Endothelial cell of umbilical vein (primary cell): ENCODE results near the gene APOBEC3F. TPM values are rescaled to one million over a fixed set of nuclear protein-coding genes. Genes with fewer than 3 reads are reported as not detected.

Source experiments
- BruUV-seq: library from RNA; stranded (reverse); fragments of 400-500 nt; replicated peaks from 2 replicates; lab custom pipeline; 2021; lab: Mats Ljungman, UMichigan
- CTCF ChIA-PET: fragments of 300-600, 350-600 bp; sonication (Branson Sonifier 250); formaldehyde crosslinking; loops from one replicate; lab custom pipeline; 2021; ENCODE audit warnings: antibody characterized with exemption, inconsistent platforms; lab: Charles Lee
- POLR2A ChIA-PET: fragments of 300-600, 350-600 bp; sonication (Branson Sonifier 250); formaldehyde crosslinking; loops from one replicate; lab custom pipeline; 2021; ENCODE audit warnings: antibody characterized with exemption, inconsistent platforms; lab: Charles Lee
- DNase-seq: peaks from one replicate; pipeline ENCODE4 v3.0.0-alpha.2; 2011; ENCODE audit warnings: low read depth, low spot score
- FAIRE-seq: peaks from 2 replicates; lab custom pipeline; 2011; peaks lifted over from hg19 to GRCh38; lab: Jason Lieb, UNC
- H2AFZ ChIP-seq: 2 replicates; pipeline ENCODE4 v1.6.0; 2012; ENCODE audit warnings: low read depth, low read length, control low read depth, inconsistent platforms
- H3K27ac ChIP-seq: 2 replicates; pipeline ENCODE4 v1.5.1; 2011; ENCODE audit warnings: low read depth, mild to moderate bottlenecking, control low read depth, low read length, moderate library complexity; ENCODE audit not compliant: insufficient read depth
- H3K27me3 ChIP-seq, 2 experiments: 2 replicates each; pipeline versions ENCODE4 v1.6.0 to v1.6.1; 2011; ENCODE audit warnings: low read length in 2 of 2, mixed read lengths in 1 of 2; ENCODE audit not compliant: control insufficient read depth in 2 of 2, insufficient read depth in 2 of 2
- H3K36me3 ChIP-seq, 2 experiments: 2 replicates in 1 of 2; 3 replicates in 1 of 2; pipeline ENCODE4 v1.5.1; 2011; ENCODE audit warnings: low read length in 2 of 2, mild to moderate bottlenecking in 1 of 2, moderate library complexity in 1 of 2; ENCODE audit not compliant: control insufficient read depth in 2 of 2, insufficient read depth in 2 of 2; ENCODE audit errors: extremely low read depth in 1 of 2
- H3K4me1 ChIP-seq: 3 replicates; pipeline ENCODE4 v1.5.1; 2011; ENCODE audit warnings: mild to moderate bottlenecking, low read length; ENCODE audit not compliant: control insufficient read depth, insufficient read depth; ENCODE audit errors: extremely low read depth
- H3K4me2 ChIP-seq: 2 replicates; pipeline ENCODE4 v1.6.1; 2011; ENCODE audit warnings: low read length, control low read depth, mixed read lengths; ENCODE audit not compliant: insufficient read depth
- H3K4me3 ChIP-seq, 3 experiments: fragments of 200-600 bp in 1 of 3; sonication (generic), shearing (Covaris generic) in 1 of 3; replicated peaks in 1 of 3; 2 replicates each; pipeline ENCODE4 v1.5.1; 2011 to 2016; ENCODE audit warnings: control low read depth in 3 of 3, low read length in 3 of 3, mild to moderate bottlenecking in 2 of 3, inconsistent platforms in 1 of 3, low read depth in 1 of 3, moderate library complexity in 1 of 3; ENCODE audit not compliant: insufficient read depth in 1 of 3
- H3K79me2 ChIP-seq: 2 replicates; pipeline ENCODE4 v1.6.0; 2012; ENCODE audit warnings: low read length, inconsistent platforms; ENCODE audit not compliant: control insufficient read depth, insufficient read depth
- H3K9ac ChIP-seq: replicated peaks from 2 replicates; pipeline ENCODE3; 2011; ENCODE audit warnings: low read length, control low read depth; ENCODE audit not compliant: insufficient read depth; ENCODE audit errors: extremely low read depth
- H3K9me1 ChIP-seq: replicated peaks from 3 replicates; pipeline ENCODE4 v1.6.0; 2011; ENCODE audit warnings: mild to moderate bottlenecking, low read length; ENCODE audit not compliant: control insufficient read depth, insufficient read depth; ENCODE audit errors: extremely low read depth
- H3K9me3 ChIP-seq: replicated peaks from 2 replicates; pipeline ENCODE4 v1.5.1; 2012; ENCODE audit warnings: low read length, inconsistent platforms; ENCODE audit not compliant: control insufficient read depth, insufficient read depth
- H4K20me1 ChIP-seq: replicated peaks from 2 replicates; pipeline ENCODE3; 2011; ENCODE audit warnings: mild to moderate bottlenecking, low read length; ENCODE audit not compliant: control insufficient read depth, insufficient read depth; ENCODE audit errors: extremely low read depth
- CTCF ChIP-seq, 2 donors: IDR thresholded peaks; 1 replicate in 1 of 2; 2 replicates in 1 of 2; pipeline ENCODE4 v1.5.1; 2011; ENCODE audit warnings: low read length in 2 of 2, mild to moderate bottlenecking in 2 of 2, moderate library complexity in 2 of 2, control low read depth in 1 of 2, inconsistent platforms in 1 of 2, low read depth in 1 of 2; ENCODE audit not compliant: insufficient read depth in 1 of 2; ENCODE audit errors: extremely low read depth in 1 of 2
- EZH2 ChIP-seq: IDR thresholded peaks from 2 replicates; pipeline ENCODE4 v1.6.1; 2012; ENCODE audit warnings: borderline replicate concordance, low read depth, mild to moderate bottlenecking, moderate library complexity, low read length, inconsistent platforms; ENCODE audit not compliant: severe bottlenecking
- FOS ChIP-seq: IDR thresholded peaks from 2 replicates; pipeline ENCODE4 v1.6.1; 2011; ENCODE audit warnings: mild to moderate bottlenecking, low read length, moderate library complexity, borderline replicate concordance; ENCODE audit not compliant: insufficient read depth
- GATA2 ChIP-seq: IDR thresholded peaks from 2 replicates; pipeline ENCODE4 v1.7.0; 2011; ENCODE audit warnings: low read depth, mild to moderate bottlenecking, moderate library complexity, mixed read lengths, low read length; ENCODE audit not compliant: insufficient read length, insufficient read depth
- JUN ChIP-seq: IDR thresholded peaks from 2 replicates; pipeline ENCODE4 v1.6.1; 2011; ENCODE audit warnings: borderline replicate concordance, low read depth; ENCODE audit not compliant: insufficient read length, insufficient read depth
- MAX ChIP-seq: IDR thresholded peaks from 2 replicates; pipeline ENCODE4 v1.6.1; 2011; ENCODE audit not compliant: insufficient read depth, insufficient read length
- MYC ChIP-seq: IDR thresholded peaks from one replicate; pipeline ENCODE4 v1.6.1; 2011; ENCODE audit warnings: mild to moderate bottlenecking, low read depth, low read length
- POLR2A ChIP-seq: IDR thresholded peaks from 2 replicates; pipeline ENCODE4 v1.6.1; 2012; ENCODE audit warnings: low read depth, mild to moderate bottlenecking, control low read depth, low read length
- POLR2AphosphoS5 ChIP-seq: IDR thresholded peaks from 2 replicates; pipeline ENCODE4 v1.6.1; 2012; ENCODE audit warnings: low read depth, mild to moderate bottlenecking, control low read depth, low read length, moderate library complexity; ENCODE audit not compliant: insufficient read depth
- dilution Hi-C: fragments of 300-500 bp; cut with MboI; formaldehyde crosslinking; loops from one replicate; pipeline ENCODE4 v1.15.0; 2019; ENCODE audit warnings: low sequenced_read_pairs; ENCODE audit not compliant: extremely low pct_ligation_motif_present
- intact Hi-C: fragments of 100-400 bp; cut with micrococcal nuclease; formaldehyde crosslinking; loops from one replicate; pipeline ENCODE4 v1.10.0; 2022
- polyA plus RNA-seq, 4 experiments: library from polyadenylated mRNA; depleted of rRNA in 3 of 4; stranded (reverse) in 3 of 4; unstranded in 1 of 4; fragments of >200 nt; gene quantifications; 2 replicates each; pipeline versions ENCODE4 v1.2.1 to v1.2.3, GENCODE V29; 2011 to 2012; ENCODE audit warnings: missing spikeins in 1 of 4
- total RNA-seq: library from RNA; stranded (reverse); gene quantifications from 2 replicates; pipeline ENCODE4 v1.2.3, GENCODE V29; 2021

APOBEC3F gene
- total and polyA plus RNA-seq, 2 donors (not counting 3 experiments of a cell fraction or from before 2014, with no cell fraction given), result 10.2 to 11.0 TPM

- no peaks in the 10 kb centered on the region for H4K20me1 ChIP-seq
- POLR2A ChIA-PET, result interaction anchor here (0.5 kb wide), 1 partner anchor 1544 kb away, joined by 3 read pairs; no protein-coding TSS in a partner anchor
- CTCF ChIA-PET, result interaction anchor here (1.9 kb wide), 1 partner anchor 312 kb away, joined by 4 read pairs; no protein-coding TSS in a partner anchor
- FAIRE-seq, result no peak
- DNase-seq, result no peak
- no peak overlapping the region for H3K4me2 ChIP-seq
- BruUV-seq, result no TSS peak
- H2AFZ ChIP-seq, result no peak overlapping the region
- no peaks in the 10 kb centered on the region for H3K36me3 ChIP-seq
- H3K9me3 ChIP-seq, result no peaks in the 10 kb centered on the region
- H3K4me1 ChIP-seq, result no peaks in the 10 kb centered on the region
- no peak overlapping the region for H3K27ac ChIP-seq
- intact Hi-C loops, result no loop called here
- no peaks in the 10 kb centered on the region for H3K27me3 ChIP-seq
- no peak overlapping the region for H3K4me3 ChIP-seq
- no peak overlapping the region for H3K9ac ChIP-seq
- no peaks in the 10 kb centered on the region for H3K9me1 ChIP-seq
- dilution Hi-C loops, result no loop called here
- TF ChIP-seq POLR2AphosphoS5 (no peak), POLR2A (no peak), MYC (no peak), FOS (no peak), MAX (no peak), GATA2 (no peak), CTCF (IDR thresholded peaks at IDR 0.05; ENCODE audit: extremely low read depth in 1 of 2, insufficient read depth in 1 of 2, low read depth in 1 of 2, low read length in 2 of 2) (no peak), EZH2 (no peak), JUN (no peak)
- no peaks in the 10 kb centered on the region for H3K79me2 ChIP-seq
Measured at GRCh38 chr22:39081016-39081415, 40.4 kb downstream of the APOBEC3F start.
